CD4-positive, alpha-beta T cell treated with Interleukin-4 for 4 hours (primary cell): ENCODE measurements around the gene TRIM65.

ENCODE experiments used
- DNase-seq: peaks from one replicate; pipeline ENCODE4 v3.0.0-alpha.2; 2020

Gene TRIM65

GRCh38 chr17:75917141-75917916, 20.6 kb upstream of the TRIM65 start:
- DNase-seq = no peak

DNA sequence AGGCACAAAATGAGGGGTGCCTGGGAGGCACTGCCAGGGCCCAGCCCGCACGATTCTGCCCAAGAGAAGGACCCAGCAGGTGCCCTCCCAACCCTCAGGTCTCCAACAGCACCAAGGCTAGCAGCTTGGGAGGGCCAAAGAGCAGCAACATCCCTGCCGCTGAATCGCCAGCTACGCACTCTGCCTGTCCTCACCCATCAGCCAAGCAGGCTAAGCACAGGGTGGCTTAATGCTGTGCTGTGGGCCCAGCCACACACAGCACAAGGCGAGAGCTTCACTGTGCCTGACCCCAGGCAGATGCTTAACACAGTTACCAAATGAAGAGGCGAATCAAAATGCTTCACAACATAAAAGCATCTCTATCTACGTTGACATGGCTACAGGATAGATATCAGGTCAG, 18.5 kb upstream of the TRIM65 start:
- DNase-seq = no peak

- no peak for DNase-seq
Measured at GRCh38 chr17:75914643-75915267, 18.0 kb upstream of the TRIM65 start.

DNA sequence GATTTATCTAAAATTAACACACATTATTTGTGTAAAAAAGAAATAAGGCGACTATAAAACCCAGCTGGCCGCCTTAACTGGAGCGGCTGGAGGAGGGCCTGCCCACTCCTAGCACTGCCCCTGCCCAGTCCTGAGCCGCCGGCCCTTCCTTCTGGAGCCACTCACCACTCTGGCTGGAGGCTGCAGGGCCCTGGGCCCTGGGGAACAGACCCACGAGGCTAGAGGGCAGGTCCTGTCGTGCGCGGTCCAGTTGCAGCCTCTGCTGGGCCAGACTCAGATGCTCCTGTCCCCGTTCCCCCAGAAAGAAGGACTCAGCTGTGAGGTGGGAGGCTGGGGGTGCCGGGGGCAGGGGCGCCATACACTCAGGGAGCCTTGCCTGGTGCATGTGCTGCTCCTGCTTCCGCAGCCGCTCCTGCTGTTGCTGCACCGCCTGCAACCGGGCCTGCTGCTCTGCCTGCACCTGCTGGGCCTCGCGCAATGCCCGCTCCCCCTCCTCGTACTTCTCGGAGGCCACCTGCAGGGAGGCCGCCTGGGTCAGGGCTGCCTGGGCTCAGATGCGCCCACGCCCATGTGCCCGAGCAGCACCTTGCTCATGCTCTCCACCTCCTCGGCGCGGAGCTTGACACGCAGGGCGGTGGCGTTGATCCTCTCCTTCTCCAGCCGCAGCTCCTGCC, 16.9 kb upstream of the TRIM65 start:
- DNase-seq = no peak

DNA sequence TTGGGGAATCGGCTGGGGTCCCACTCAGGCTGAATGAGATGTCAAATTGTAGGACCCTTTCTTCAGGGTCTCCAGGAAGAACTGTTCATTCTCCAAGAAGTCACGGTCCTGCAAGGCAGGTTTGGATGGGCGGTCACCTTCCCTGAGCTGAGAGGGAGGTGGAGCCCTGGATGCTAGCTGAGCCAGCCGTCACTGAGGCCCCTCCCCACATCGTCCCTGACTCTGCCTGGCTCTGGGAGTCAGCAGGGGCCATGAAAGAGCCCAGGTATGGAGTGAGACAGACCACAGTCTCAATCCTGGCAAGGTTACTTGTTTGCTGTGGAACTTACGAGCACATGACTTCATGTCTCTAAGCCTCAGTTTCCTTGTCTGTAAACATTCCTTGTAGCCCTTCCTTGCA, 13.9 kb upstream of the TRIM65 start:
- DNase-seq = no peak

- DNase-seq = no peak
Measured at GRCh38 chr17:75909812-75910274, 13.1 kb upstream of the TRIM65 start.

GRCh38 chr17:75909051-75909811, 12.5 kb upstream of the TRIM65 start:
- DNase-seq = no peak

- DNase-seq = no peak
Measured at GRCh38 chr17:75908201-75908600, 11.4 kb upstream of the TRIM65 start.

DNA sequence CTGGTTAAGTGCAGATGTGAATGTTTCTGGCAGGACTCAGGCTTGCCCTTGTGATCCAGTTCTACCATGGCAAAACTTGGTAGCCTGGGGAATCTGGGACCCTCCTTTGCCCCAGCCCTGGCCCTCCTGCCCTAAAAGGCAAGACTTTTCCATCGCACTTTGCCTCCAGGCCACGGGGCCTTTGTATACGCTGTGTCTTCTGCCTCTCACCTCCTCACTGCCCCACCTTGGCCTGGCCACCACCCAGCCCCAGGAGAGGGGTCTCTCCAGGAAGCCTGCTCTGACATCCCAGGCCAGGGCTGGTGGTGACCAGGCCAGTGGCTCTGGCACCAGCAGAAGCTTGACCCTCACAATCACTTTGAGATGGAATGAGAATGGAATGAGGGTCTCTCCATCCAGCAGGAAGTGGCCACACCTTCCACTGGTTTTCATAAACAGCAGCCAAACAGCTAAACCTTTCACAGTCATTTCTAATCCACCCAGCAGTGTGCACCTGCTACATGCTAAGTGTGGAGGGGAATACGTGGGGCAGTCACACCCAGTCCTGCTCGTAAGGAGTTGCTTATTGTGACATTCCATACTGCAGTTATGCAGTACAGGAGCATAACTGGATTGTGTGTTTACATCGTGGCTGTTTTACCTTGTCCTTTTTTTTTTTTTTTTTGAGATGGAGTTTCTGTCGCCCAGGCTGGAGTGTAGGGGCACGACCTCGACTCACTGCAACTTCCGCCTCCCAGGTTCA, 9.6 kb upstream of the TRIM65 start:
- DNase-seq = no peak

GRCh38 chr17:75904749-75905521, 8.2 kb upstream of the TRIM65 start, which contains the start of gene MRPL38:
MRPL38 (minus strand) TSS chr17:75904884; CDS start chr17:75904875, 9 bp downstream.
- peak; percentile 94 for DNase-seq

DNA sequence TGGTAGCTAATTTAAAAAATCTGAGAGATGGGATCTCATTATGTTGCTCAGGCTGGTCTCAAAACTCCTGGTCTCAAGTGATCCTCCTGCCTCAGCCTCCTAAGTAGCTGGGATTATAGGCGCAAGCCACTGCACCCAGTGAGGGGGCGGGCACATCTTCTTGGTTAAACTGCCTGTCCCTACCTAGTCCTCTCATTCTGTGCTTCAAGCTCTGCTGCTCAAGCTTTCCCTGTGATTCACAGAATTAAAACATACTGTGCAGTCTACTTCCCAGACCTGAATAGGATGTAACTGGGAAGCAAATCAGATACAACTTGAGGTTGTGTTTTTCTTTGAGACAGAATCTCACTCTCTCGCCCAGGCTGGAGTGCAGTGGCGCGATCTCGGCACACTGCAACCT, 5.7 kb upstream of the TRIM65 start:
- DNase-seq = no peak

- DNase-seq = no peak
Measured at GRCh38 chr17:75901727-75902126, 5.0 kb upstream of the TRIM65 start.

- DNase-seq = no peak
Measured at GRCh38 chr17:75900691-75901533, 4.2 kb upstream of the TRIM65 start.

DNA sequence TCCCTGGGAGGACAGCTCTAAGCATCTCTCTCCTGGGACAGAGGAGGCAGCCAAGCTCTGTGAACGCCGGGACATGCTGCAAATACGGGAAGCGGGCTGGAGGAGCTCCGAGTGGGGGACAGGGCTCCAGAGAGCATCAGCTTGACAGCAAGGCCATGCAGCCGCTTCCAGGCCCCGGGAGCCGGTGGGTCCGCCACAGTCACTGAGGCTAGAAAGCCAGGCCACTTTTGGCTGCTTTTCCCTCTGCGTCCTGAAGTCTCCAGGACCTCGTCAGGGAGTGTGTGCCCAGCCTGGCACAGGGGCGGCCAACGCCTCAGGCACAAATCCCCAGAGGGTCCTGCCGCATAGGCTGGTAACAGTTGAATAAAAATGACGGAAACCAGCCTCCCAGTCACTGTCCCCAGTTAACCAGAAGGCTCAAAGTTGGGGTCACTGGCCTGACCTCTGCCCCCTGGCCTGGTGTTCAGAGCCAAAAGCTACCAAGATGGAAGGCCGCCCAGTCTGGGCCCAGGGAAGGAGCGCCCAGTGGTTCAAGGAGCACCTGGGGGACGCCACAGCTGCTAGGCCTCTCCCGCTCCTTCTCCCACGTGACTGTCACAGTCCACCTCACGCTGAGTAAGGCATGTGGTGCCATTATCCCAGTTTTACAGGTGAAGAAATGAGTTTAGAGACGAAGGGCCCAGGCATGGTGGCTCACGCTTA, 3.2 kb upstream of the TRIM65 start:
- no peak for DNase-seq

DNA sequence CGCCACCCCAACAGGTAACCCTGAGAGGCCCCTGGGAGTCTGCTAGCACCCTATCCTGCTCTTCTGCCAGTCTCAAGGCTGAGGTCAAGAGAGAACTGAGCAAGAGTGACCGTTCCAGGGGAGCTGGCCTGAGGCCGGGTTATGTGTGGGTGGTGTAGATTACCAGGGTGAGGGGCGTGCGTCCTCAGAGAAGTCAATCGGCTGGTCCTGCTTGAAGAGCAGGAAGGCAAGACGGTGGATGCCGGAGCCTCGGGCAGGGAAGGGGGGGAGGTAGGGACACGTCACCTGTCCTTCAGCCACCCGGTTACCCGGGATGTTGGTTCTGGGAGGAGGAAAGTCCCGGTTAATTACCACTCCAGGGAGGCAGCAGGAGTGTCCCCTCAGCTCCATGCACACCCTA, 2.6 kb upstream of the TRIM65 start:
- no peak for DNase-seq

GRCh38 chr17:75898791-75899190, 2.0 kb upstream of the TRIM65 start:
- DNase-seq = no peak

DNA sequence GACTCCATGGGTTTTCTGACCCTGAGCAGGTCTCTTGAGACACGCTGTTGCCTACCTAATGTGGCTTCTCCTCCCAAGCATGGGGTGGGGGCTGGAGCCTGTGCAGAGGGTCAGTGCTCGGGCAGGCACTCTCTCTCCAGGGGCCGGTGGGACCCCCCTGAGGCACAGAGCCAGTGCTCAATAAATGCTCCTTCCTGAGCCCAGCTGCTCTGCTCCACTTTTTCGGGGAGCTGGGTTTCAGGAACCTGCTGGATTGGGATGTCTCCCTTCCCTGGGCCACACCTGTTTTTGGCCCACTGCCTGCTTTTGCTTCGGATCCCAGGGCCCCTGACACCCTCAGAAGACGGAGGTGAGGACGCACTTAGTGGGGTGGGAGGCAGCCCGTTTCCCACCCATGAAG, 1.3 kb upstream of the TRIM65 start:
- no peak for DNase-seq

DNA sequence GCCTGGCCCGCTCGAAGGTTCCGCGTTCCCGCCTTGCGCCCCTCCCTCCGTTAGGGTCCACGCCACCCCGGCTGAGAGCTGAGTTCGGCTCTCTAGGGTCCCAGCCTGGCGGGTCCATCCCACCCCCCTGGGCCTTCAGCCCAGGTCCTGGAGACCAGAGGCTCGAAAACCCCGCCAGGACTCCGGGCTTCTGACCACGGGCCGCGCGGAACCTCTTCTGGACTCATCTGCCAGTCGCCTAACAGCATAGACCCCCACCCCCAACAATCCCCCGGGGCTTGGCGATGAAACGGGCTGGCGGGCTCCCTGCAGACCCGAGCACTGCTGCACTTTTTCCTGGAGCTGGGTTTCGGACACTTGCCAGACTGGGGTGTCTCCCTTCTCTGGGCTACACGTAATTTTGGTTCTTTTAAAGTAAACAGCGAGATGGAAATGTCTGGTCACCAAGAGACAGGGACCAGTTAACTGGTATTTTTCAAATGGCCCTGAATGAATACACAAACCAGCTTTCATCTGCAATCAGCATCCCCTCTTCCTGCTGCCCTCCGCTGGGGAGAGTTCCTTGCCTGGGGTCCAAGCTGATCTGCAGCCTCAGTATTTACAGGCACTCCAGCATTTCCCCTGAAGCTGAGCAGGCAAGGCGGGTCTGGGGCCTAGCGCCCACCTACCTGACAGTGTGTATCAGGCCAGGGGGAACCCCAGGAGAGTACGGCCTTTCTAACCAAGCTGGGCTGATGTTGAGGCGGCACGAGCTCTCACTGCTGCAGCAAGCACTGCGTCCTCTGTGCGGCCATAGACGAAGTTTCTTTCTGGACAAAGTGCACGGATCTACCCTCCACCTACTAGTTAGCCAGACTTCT, 639 bp upstream of the TRIM65 start:
- DNase-seq = no peak
